Measurements from ENCODE around the gene NUDT3. TPM values are rescaled to one million over a fixed set of nuclear protein-coding genes. Genes with fewer than 3 reads are reported as not detected.

Gene NUDT3
- total and polyA plus RNA-seq, 4 donors: 15.5 to 50.2 (median 33.6) TPM

- DNase-seq (no peak), ATAC-seq (ENCODE audit: low FRiP score) (no peak)
- H3K27me3 ChIP-seq (ENCODE audit: control insufficient read depth in 1 of 2, insufficient read depth in 2 of 2, low read length in 1 of 2): no peaks in the 10 kb centered on the region
- H3K9me3 ChIP-seq (ENCODE audit: control insufficient read depth, low read length): no peaks in the 10 kb centered on the region
- intact Hi-C loops (cut with DNase I): loop anchor here in 1 of 2 donors (5.0 kb wide), 1 partner anchor 182 kb away; no protein-coding TSS in a partner anchor
- H3K27ac ChIP-seq (ENCODE audit: low read depth in 1 of 2, low read length in 2 of 2): peak overlapping the region; percentile 0 to 6
- no peaks in the 10 kb centered on the region for H3K4me1 ChIP-seq (ENCODE audit: control insufficient read depth in 1 of 2, insufficient read depth in 2 of 2, low read length in 2 of 2)
- 7 to 9% methylated on average over 10 of the region's 10 CpGs for WGBS, 2 donors
- H3K4me3 ChIP-seq (ENCODE audit: low read length in 2 of 2): peak overlapping the region; percentile 3 to 23
- H3K36me3 ChIP-seq (ENCODE audit: control insufficient read depth in 1 of 2, insufficient read depth in 2 of 2, low read length in 1 of 2): peaks cover 0 to 3% of the 10 kb centered on the region in 2 donors
Observed at GRCh38 chr6:34425132-34425497, 32.6 kb upstream of the NUDT3 start.

GRCh38 chr6:34424200-34425131, 32.0 kb upstream of the NUDT3 start:
- 80 to 81% methylated on average over 19 of the region's 19 CpGs for WGBS, 2 donors
- intact Hi-C loops (cut with DNase I): loop anchor here in 1 of 2 donors (5.0 kb wide), 1 partner anchor 183 kb away; no protein-coding TSS in a partner anchor
- Histone ChIP-seq H3K9me3 (ENCODE audit: control insufficient read depth, low read length) (no peaks in the 10 kb centered on the region), H3K27ac (ENCODE audit: low read depth in 1 of 2, low read length in 2 of 2) (no peak overlapping the region), H3K4me3 (ENCODE audit: low read length in 2 of 2) (peak overlapping the region in 1 of 2 donors; percentile 23), H3K27me3 (ENCODE audit: control insufficient read depth in 1 of 2, insufficient read depth in 2 of 2, low read length in 1 of 2) (no peaks in the 10 kb centered on the region), H3K4me1 (ENCODE audit: control insufficient read depth in 1 of 2, insufficient read depth in 2 of 2, low read length in 2 of 2) (no peaks in the 10 kb centered on the region), H3K36me3 (ENCODE audit: control insufficient read depth in 1 of 2, insufficient read depth in 2 of 2, low read length in 1 of 2) (peaks cover 0 to 3% of the 10 kb centered on the region in 2 donors)
- DNase-seq: no peak
- no peak for ATAC-seq (ENCODE audit: low FRiP score)

- intact Hi-C loops (cut with DNase I): no loop called here
- DNase-seq (no peak), ATAC-seq (ENCODE audit: low FRiP score) (no peak)
Observed at GRCh38 chr6:34423254-34423653, 30.8 kb upstream of the NUDT3 start.

DNA sequence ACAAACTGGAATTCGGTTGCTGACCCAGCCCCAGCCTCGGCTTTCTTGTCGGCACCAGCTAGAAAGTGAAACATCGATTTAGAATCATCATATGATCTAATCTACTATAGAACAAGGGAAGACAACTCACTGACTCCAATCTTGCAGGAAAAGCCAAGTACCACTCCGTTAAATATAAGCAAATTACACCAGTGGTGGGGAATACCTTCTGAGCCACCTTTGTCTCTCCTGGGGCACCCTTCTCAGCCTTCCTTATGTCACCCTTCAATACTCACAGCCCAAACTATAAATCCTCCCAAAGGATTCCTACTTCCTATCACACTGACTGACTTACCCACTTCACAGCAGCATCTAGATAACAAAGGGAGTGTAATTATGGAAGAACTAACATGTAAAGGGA, 25.9 kb upstream of the NUDT3 start:
- no peaks in the 10 kb centered on the region for H3K27me3 ChIP-seq (ENCODE audit: control insufficient read depth in 1 of 2, insufficient read depth in 2 of 2, low read length in 1 of 2)
- DNase-seq: no peak
- 85 to 86% methylated on average over 5 of the region's 5 CpGs for WGBS, 2 donors
- H3K36me3 ChIP-seq (ENCODE audit: control insufficient read depth in 1 of 2, insufficient read depth in 2 of 2, low read length in 1 of 2): peaks cover 2 to 3% of the 10 kb centered on the region in 2 donors
- intact Hi-C loops (cut with DNase I): loop anchor here in 1 of 2 donors (10.0 kb wide), 1 partner anchor 186 kb away; no protein-coding TSS in a partner anchor
- H3K27ac ChIP-seq (ENCODE audit: low read depth in 1 of 2, low read length in 2 of 2): no peak overlapping the region
- no peaks in the 10 kb centered on the region for H3K9me3 ChIP-seq (ENCODE audit: control insufficient read depth, low read length)
- H3K4me1 ChIP-seq (ENCODE audit: control insufficient read depth in 1 of 2, insufficient read depth in 2 of 2, low read length in 2 of 2): no peaks in the 10 kb centered on the region
- ATAC-seq (ENCODE audit: low FRiP score): no peak
- no peak overlapping the region for H3K4me3 ChIP-seq (ENCODE audit: low read length in 2 of 2)

More at GRCh38 chr6:34423254-34423653, 30.8 kb upstream of the NUDT3 start:
- Histone ChIP-seq H3K27me3 (ENCODE audit: control insufficient read depth in 1 of 2, insufficient read depth in 2 of 2, low read length in 1 of 2) (no peaks in the 10 kb centered on the region), H3K4me1 (ENCODE audit: control insufficient read depth in 1 of 2, insufficient read depth in 2 of 2, low read length in 2 of 2) (no peaks in the 10 kb centered on the region), H3K36me3 (ENCODE audit: control insufficient read depth in 1 of 2, insufficient read depth in 2 of 2, low read length in 1 of 2) (peaks cover 0 to 3% of the 10 kb centered on the region in 2 donors), H3K4me3 (ENCODE audit: low read length in 2 of 2) (no peak overlapping the region), H3K9me3 (ENCODE audit: control insufficient read depth, low read length) (no peaks in the 10 kb centered on the region), H3K27ac (ENCODE audit: low read depth in 1 of 2, low read length in 2 of 2) (no peak overlapping the region)
- WGBS, 2 donors: 87 to 90% methylated on average over 5 of the region's 5 CpGs

GRCh38 chr6:34416877-34417371, 24.5 kb upstream of the NUDT3 start:
- intact Hi-C loops (cut with DNase I): loop anchor here in 1 of 2 donors (10.0 kb wide), 1 partner anchor 188 kb away; no protein-coding TSS in a partner anchor

DNA sequence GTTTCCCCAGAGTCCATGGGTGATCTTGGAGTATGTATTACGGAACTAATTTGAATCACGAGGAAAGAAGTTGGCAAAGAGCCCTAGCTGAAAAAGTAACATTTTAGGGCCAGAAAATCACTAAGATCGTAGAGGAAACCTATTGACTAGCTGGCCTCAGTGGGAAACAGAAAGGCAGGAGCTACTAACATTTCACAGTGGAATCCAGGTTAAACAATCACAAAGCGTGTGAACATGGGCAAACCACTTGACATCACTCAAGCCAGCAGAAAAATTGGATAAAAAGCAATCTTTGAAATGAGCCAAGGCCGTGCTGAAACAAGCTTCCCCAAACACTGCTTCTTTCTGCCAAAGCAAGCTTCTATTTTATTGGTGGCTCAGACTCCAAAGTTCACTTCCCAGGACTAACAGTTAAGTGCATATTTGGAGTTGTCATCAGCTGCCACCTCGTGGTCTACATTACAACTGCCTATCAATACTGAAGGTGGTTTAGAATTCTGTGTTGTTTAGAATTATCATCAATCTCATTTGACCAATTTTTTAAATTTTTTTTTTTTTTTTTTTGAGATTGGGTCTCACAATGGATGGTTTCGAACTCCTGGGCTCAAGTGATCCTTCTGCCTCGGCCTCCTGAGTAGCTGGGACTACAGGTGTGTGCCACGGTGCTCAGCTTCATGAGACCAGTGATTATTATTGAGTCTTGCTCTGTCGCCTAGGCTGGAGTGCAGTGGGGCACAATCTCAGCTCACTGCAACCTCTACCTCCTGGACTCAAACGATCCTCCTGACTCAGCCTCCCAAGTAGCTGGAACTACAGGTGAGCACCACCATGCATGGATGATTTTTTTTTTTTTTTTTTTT, 22.8 kb upstream of the NUDT3 start:
- Histone ChIP-seq H3K4me1 (ENCODE audit: control insufficient read depth in 1 of 2, insufficient read depth in 2 of 2, low read length in 2 of 2) (no peaks in the 10 kb centered on the region), H3K4me3 (ENCODE audit: low read length in 2 of 2) (no peak overlapping the region), H3K36me3 (ENCODE audit: control insufficient read depth in 1 of 2, insufficient read depth in 2 of 2, low read length in 1 of 2) (peaks cover 2 to 3% of the 10 kb centered on the region in 2 donors), H3K27ac (ENCODE audit: low read depth in 1 of 2, low read length in 2 of 2) (peak overlapping the region; percentile 65 to 70), H3K27me3 (ENCODE audit: control insufficient read depth in 1 of 2, insufficient read depth in 2 of 2, low read length in 1 of 2) (no peaks in the 10 kb centered on the region), H3K9me3 (ENCODE audit: control insufficient read depth, low read length) (no peaks in the 10 kb centered on the region)
- WGBS, 2 donors: 31% methylated on average over 11 of the region's 11 CpGs
- ATAC-seq (ENCODE audit: low FRiP score) (peak; percentile 94), DNase-seq (peak in 1 of 2 donors; percentile 69)
- intact Hi-C loops (cut with DNase I): loop anchor here (1.0 to 10.0 kb wide), 4 partner anchors 166 to 220 kb away; partner anchors contain the start of gene SMIM29 (in 2 of the 2)

More at GRCh38 chr6:34416877-34417371, 24.5 kb upstream of the NUDT3 start:
- Histone ChIP-seq H3K4me3 (ENCODE audit: low read length in 2 of 2) (no peak overlapping the region), H3K27ac (ENCODE audit: low read depth in 1 of 2, low read length in 2 of 2) (no peak overlapping the region), H3K4me1 (ENCODE audit: control insufficient read depth in 1 of 2, insufficient read depth in 2 of 2, low read length in 2 of 2) (no peaks in the 10 kb centered on the region), H3K9me3 (ENCODE audit: control insufficient read depth, low read length) (no peaks in the 10 kb centered on the region), H3K36me3 (ENCODE audit: control insufficient read depth in 1 of 2, insufficient read depth in 2 of 2, low read length in 1 of 2) (peaks cover 2 to 3% of the 10 kb centered on the region in 2 donors), H3K27me3 (ENCODE audit: control insufficient read depth in 1 of 2, insufficient read depth in 2 of 2, low read length in 1 of 2) (no peaks in the 10 kb centered on the region)
- no peak for ATAC-seq (ENCODE audit: low FRiP score)
- no peak for DNase-seq
- WGBS, 2 donors: 74 to 78% methylated on average over 7 of the region's 7 CpGs

- no peak for ATAC-seq (ENCODE audit: low FRiP score)
- Histone ChIP-seq H3K36me3 (ENCODE audit: control insufficient read depth in 1 of 2, insufficient read depth in 2 of 2, low read length in 1 of 2) (peaks cover 2 to 3% of the 10 kb centered on the region in 2 donors), H3K4me3 (ENCODE audit: low read length in 2 of 2) (no peak overlapping the region), H3K27ac (ENCODE audit: low read depth in 1 of 2, low read length in 2 of 2) (no peak overlapping the region), H3K27me3 (ENCODE audit: control insufficient read depth in 1 of 2, insufficient read depth in 2 of 2, low read length in 1 of 2) (no peaks in the 10 kb centered on the region), H3K4me1 (ENCODE audit: control insufficient read depth in 1 of 2, insufficient read depth in 2 of 2, low read length in 2 of 2) (no peaks in the 10 kb centered on the region), H3K9me3 (ENCODE audit: control insufficient read depth, low read length) (no peaks in the 10 kb centered on the region)
- no peak for DNase-seq
- intact Hi-C loops (cut with DNase I): loop anchor here in 1 of 2 donors (10.0 kb wide), 1 partner anchor 192 kb away; no protein-coding TSS in a partner anchor
- WGBS, 2 donors: 93 to 95% methylated on average over 5 of the region's 5 CpGs
Observed at GRCh38 chr6:34412643-34413214, 20.3 kb upstream of the NUDT3 start.

GRCh38 chr6:34412016-34412415, 19.5 kb upstream of the NUDT3 start:
- intact Hi-C loops (cut with DNase I): loop anchor here in 1 of 2 donors (10.0 kb wide), 1 partner anchor 193 kb away; no protein-coding TSS in a partner anchor
- H3K4me3 ChIP-seq (ENCODE audit: low read length in 2 of 2): no peak overlapping the region
- ATAC-seq (ENCODE audit: low FRiP score) (no peak), DNase-seq (no peak)
- H3K27me3 ChIP-seq (ENCODE audit: control insufficient read depth in 1 of 2, insufficient read depth in 2 of 2, low read length in 1 of 2): no peaks in the 10 kb centered on the region
- no peak overlapping the region for H3K27ac ChIP-seq (ENCODE audit: low read depth in 1 of 2, low read length in 2 of 2)
- H3K4me1 ChIP-seq (ENCODE audit: control insufficient read depth in 1 of 2, insufficient read depth in 2 of 2, low read length in 2 of 2): no peaks in the 10 kb centered on the region
- peaks cover 0 to 1% of the 10 kb centered on the region in 2 donors for H3K36me3 ChIP-seq (ENCODE audit: control insufficient read depth in 1 of 2, insufficient read depth in 2 of 2, low read length in 1 of 2)
- H3K9me3 ChIP-seq (ENCODE audit: control insufficient read depth, low read length): no peaks in the 10 kb centered on the region
- 88 to 93% methylated on average over 5 of the region's 5 CpGs for WGBS, 2 donors

Data from aorta (tissue), 5 donors.